ENCODE measurements around the gene SLC12A2.

DNA sequence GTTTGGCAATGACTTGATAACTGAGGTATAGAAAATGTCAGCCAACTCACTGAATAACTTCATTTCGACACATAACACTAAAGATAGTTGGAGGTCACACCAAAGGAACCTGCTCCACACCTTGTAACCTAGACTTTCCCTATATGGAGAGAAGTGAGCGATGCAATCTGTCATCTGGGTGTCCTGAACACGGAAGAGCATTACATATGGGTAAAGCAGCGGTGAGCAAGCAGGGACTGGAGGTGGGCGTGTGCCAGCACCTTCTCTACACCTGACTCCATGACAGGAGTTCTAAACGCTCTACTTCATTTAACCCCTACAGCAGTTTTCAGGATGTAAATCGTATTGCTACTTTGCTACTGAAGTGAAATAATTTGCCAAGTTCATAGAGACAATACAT lies 152.8 kb downstream of the SLC12A2 start:
- no peak for TF ChIP-seq SIN3A (IDR thresholded peaks at IDR 0.05; ENCODE audit: borderline replicate concordance, insufficient read depth, low read length)
- no peak for TF ChIP-seq POLR2AphosphoS5 (IDR thresholded peaks at IDR 0.05; ENCODE audit: low read depth, low read length)
- TF ChIP-seq, protein P1, sequence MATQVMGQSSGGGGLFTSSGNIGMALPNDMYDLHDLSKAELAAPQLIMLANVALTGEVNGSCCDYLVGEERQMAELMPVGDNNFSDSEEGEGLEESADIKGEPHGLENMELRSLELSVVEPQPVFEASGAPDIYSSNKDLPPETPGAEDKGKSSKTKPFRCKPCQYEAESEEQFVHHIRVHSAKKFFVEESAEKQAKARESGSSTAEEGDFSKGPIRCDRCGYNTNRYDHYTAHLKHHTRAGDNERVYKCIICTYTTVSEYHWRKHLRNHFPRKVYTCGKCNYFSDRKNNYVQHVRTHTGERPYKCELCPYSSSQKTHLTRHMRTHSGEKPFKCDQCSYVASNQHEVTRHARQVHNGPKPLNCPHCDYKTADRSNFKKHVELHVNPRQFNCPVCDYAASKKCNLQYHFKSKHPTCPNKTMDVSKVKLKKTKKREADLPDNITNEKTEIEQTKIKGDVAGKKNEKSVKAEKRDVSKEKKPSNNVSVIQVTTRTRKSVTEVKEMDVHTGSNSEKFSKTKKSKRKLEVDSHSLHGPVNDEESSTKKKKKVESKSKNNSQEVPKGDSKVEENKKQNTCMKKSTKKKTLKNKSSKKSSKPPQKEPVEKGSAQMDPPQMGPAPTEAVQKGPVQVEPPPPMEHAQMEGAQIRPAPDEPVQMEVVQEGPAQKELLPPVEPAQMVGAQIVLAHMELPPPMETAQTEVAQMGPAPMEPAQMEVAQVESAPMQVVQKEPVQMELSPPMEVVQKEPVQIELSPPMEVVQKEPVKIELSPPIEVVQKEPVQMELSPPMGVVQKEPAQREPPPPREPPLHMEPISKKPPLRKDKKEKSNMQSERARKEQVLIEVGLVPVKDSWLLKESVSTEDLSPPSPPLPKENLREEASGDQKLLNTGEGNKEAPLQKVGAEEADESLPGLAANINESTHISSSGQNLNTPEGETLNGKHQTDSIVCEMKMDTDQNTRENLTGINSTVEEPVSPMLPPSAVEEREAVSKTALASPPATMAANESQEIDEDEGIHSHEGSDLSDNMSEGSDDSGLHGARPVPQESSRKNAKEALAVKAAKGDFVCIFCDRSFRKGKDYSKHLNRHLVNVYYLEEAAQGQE (IDR thresholded peaks at IDR 0.05; ENCODE audit: insufficient read depth in 1 of 2, low read depth in 2 of 2, low read length in 2 of 2): no peak

All from PFSK-1 (cell line).